Amniotic epithelial cell (primary cell): ENCODE results near the gene DOK3.
"Not testable (repeated sequence)": the region's sequence is repeated elsewhere in the genome, so short reads cannot be mapped to it uniquely, and the experiment has no call there.

Experiments
- DNase-seq: peaks from one replicate; pipeline ENCODE4 v3.0.0-alpha.2; 2010; ENCODE audit warnings: low read depth

DOK3 gene

DNA sequence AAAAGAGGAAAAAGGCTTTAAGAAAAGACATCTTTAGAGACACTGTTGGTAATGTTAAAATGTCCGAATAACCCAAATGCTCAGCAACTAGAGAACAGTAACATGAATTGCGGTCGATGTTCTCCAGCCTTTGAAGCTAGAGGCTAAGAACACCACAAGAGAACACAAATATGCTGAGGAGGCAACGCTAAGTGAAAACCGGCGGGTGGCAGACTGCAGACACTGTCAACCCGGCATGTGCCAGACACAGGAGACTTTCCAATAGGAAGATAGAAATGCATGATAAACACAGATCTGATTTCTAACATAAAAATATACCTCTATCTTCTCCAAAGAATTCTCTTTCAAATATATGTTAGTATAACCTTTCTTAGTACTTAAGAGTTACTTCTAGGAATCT, 25.5 kb upstream of the DOK3 start:
- no peak for DNase-seq

GRCh38 chr5:177534433-177534832, 24.8 kb upstream of the DOK3 start:
- DNase-seq = not testable (repeated sequence)

DNA sequence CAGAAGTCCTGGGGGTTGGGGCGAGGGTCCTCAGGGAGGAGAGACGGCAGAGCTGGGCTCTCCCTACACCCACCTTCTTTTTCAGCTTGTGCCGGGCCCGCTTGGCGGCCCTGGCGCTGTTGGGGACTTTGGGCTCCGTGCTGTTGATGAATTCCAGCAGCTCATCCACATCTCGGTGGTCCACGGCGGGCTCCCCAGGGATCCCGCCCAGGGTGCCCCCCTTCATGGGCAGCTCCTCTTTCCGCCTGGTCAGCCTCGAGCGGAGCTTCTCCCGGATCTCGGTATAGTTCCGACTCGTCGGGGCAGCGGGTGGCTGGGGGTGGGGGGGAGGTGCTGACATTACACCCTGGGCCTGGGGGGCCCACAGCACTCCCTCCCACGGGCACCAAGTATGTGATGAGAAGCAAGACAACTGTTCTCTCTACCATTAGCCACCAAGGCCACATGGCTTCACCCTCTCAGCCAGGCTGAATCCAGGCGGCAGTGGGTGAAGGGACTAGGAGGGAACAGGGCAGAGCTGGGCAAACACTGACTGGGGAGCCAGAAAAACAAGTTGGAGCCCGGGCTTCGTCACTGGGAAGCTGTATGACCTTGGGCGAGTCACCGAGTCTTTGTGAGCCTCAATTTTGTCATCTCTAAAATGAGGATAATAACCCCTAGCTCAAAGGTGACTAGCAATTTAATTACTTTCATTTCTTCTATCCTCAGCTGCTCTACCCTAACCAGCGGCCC, 21.7 kb upstream of the DOK3 start:
- no peak for DNase-seq

- DNase-seq = no peak
Measured at GRCh38 chr5:177530638-177531037, 21.0 kb upstream of the DOK3 start.

- DNase-seq = no peak
Measured at GRCh38 chr5:177529247-177530203, 19.9 kb upstream of the DOK3 start.

GRCh38 chr5:177528631-177529030, 19.0 kb upstream of the DOK3 start:
- DNase-seq = no peak

GRCh38 chr5:177527595-177527994, 18.0 kb upstream of the DOK3 start:
- DNase-seq = no peak

GRCh38 chr5:177526791-177527190, 17.2 kb upstream of the DOK3 start:
- no peak for DNase-seq

DNA sequence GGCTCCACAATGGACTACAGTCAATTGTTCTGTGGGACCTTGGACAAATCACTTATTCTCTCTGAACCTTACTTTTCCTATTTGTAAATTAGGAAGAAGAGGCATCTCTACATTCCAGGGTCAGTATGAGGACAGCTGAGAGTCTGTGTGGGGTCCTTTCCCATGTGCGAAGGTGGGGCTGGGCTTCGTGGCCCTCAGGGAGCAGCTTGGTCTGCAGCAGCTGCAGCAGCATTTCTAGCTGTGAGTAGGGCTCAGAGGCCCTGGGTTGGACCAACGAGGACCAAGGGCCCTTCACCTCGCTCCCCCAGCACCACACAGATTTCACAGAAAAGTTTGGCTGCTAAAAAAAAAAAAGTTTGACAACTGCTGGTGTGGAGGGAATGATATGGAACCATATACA, 16.6 kb upstream of the DOK3 start:
- DNase-seq = no peak

- no peak for DNase-seq
Measured at GRCh38 chr5:177524941-177525655, 15.5 kb upstream of the DOK3 start.

DNA sequence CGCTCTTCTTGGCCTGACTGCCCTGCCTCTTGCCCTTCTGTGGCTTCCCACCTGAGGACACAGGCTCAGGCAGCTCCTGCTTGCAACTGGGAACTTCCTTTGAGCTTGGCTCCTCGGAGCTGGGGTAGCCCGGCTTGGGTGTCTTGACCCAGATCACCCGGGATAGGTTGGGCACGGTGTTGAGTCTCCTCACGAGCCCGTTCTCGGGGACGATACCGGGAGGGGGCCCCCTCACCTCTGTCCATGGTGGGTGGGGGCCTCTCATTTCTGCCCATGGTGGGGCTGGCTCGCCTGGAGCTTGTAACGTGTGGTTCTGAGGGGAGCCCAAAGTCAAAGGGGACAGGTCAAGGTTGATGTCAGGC, 14.9 kb upstream of the DOK3 start:
- no peak for DNase-seq

GRCh38 chr5:177523711-177524538, 14.3 kb upstream of the DOK3 start:
- DNase-seq = no peak

DNA sequence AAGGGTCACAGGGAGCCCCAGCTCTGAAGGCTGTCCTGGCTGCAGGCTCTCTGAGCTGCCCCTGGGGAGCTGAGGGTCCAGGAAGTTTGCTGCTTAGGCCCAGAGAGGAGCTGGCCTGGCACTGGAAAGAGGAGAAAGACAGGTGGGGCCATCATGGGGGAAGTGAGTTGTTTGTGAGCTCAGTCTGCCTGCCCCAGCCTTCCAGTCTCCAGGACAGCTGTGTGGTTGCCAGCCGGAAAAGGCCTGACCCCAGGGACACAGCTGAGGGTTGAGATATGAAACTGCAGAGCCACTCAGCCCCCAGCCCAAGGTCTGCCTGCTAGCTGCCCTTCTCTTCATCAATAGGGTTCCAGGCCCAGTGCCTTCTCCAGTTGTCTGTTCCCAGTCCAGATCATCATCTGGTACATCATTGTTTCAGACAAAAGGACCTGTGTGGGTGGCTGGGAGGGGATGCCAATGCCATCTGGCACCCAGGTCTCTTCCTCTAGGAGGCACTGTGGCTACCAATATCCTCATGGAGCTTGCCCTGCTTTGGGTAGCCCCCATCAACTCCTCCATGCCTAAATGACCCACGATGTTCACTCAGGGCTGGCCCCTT, 11.4 kb upstream of the DOK3 start:
- DNase-seq = no peak

DNA sequence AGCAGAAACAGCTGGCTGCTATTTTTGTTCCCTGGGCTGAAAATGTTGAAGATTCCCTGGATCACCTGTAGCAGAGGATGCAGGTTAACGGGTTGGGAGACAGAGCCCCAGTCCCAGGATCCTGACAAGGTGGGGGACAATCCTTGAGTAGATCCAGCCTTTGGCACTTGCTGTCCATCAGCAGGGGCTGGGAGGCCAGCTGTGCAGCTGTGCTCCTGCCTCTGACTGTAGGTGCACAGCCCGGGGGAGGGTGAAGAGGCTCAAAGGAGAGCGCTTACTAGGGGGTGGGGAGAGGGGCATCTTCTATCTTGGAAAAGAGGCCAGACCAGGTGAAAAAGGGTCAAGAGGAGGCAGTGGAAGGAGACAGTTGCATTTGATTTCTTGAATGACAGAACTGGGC, 10.6 kb upstream of the DOK3 start:
- DNase-seq = no peak

DNA sequence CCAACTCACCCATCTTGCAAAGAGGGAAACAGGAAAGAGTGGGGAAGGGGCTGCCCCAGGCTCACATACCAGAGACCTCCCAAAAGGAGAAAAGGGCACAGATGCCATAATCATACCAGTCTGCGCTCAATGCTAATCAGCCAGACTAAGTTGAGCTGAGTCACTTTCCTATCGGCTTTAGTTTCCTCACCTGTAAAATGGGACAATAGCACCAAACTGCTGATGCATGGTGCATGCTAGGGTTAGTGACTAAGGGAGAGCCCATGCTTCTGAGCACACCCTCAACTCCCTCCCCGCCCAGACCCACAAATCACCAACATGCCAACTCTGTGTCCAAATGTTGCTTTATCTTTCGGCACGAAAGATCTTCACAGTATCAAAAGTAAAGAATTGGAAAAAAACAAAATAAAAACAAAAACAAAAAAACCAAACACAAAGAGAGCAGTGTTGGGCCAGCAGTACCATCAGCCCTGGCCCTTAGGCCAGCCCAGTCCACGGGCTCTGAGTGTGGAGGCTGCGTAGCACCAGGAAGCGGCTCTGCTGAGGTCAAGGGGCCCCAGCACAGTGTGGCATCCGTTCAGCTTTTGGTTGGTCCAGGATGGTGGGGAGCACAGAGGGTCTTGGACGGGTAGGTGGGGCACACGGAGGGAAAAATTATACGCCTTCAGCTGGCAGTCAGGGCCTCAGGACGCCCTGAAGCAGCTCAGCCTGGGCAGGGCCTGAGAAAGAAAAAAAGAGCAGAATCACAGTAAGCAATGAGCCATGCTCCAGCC, 10.0 kb upstream of the DOK3 start:
- no peak for DNase-seq

- peak; percentile 98 for DNase-seq
Measured at GRCh38 chr5:177516601-177517568, 7.3 kb upstream of the DOK3 start, which contains the start of gene DDX41. DDX41 (minus strand) TSS chr5:177516961; CDS start chr5:177516945, 16 bp downstream.

DNA sequence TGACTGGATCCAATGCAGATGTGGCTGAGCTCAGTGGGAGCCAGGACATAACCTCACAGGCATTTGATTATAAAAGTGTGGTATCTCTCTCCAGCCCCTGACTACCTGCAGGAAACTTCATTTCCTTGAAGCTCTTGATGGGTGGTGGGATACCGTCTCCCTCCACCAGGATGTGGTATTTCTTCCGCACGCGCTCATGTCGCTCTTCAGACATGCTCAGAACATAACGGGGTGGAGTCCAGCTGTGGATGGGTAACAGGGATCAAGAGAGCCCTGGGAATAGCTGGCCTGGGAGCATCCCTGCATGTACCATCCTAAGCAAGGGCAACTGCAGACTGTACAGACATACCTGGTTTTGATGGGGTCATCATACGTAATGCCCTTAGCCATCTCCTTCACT, 6.0 kb upstream of the DOK3 start:
- no peak for DNase-seq

DNA sequence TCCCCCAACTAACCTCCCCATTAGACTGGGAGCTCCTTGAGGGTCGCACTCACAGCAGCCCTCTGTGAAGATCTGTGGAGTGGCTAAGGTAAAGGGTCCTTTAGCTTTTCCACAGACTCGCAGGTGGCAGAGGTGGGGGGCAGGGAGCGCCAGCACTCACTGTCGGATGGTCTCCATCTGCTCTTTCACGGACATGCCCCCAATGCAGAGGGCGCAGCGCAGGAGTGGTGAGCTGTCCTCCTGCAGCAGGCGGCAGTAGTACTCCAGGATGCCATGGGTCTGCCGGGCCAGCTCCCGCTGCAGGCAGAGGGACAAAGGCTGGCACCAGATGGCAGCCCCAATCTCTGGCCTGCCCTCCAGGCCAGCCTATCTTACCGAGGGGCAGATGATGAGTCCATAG, 4.9 kb upstream of the DOK3 start:
- no peak for DNase-seq

- no peak for DNase-seq
Measured at GRCh38 chr5:177513500-177513899, 3.9 kb upstream of the DOK3 start.
